Osteoblast (primary cell): ENCODE measurements around the gene ACP1. TPM values are rescaled to one million over a fixed set of nuclear protein-coding genes. Genes with fewer than 3 reads are reported as not detected.

Source experiments
- DNase-seq: peaks from one replicate; pipeline ENCODE4 v3.0.0; 2011; ENCODE audit warnings: low spot score, mixed read lengths; ENCODE audit not compliant: insufficient read length; ENCODE audit errors: missing footprints
- H2AFZ ChIP-seq: 2 replicates; pipeline ENCODE4 v1.6.0; 2011; ENCODE audit warnings: mild to moderate bottlenecking, low read length
- H3K27ac ChIP-seq: 2 replicates; pipeline ENCODE4 v1.5.1; 2011; ENCODE audit warnings: mild to moderate bottlenecking, low read depth, low read length, moderate library complexity
- H3K27me3 ChIP-seq: 2 replicates; pipeline ENCODE4 v1.6.0; 2012; ENCODE audit warnings: mild to moderate bottlenecking, control low read depth, inconsistent platforms, low read length, moderate library complexity; ENCODE audit not compliant: insufficient read depth
- H3K36me3 ChIP-seq: 2 replicates; pipeline ENCODE4 v1.5.1; 2011; ENCODE audit warnings: mild to moderate bottlenecking, low read length, control low read depth, moderate library complexity; ENCODE audit not compliant: insufficient read depth
- H3K4me1 ChIP-seq: 2 replicates; pipeline ENCODE4 v1.5.1; 2011; ENCODE audit warnings: mild to moderate bottlenecking, low read length, control low read depth, moderate library complexity; ENCODE audit not compliant: insufficient read depth
- H3K4me2 ChIP-seq: 2 replicates; pipeline ENCODE4 v1.6.0; 2011; ENCODE audit warnings: mild to moderate bottlenecking, low read length; ENCODE audit not compliant: insufficient read depth
- H3K4me3 ChIP-seq: fragments of 200-600 bp; sonication (generic); 3 replicates; pipeline ENCODE4 v1.5.1; 2012; ENCODE audit warnings: mild to moderate bottlenecking, low read length, inconsistent platforms; ENCODE audit not compliant: insufficient read depth
- H3K79me2 ChIP-seq: 2 replicates; pipeline ENCODE4 v1.6.0; 2012; ENCODE audit warnings: mild to moderate bottlenecking, low read length, control low read depth, inconsistent platforms; ENCODE audit not compliant: insufficient read depth
- H3K9me3 ChIP-seq: 2 replicates; pipeline ENCODE4 v1.5.1; 2011; ENCODE audit warnings: low read depth, low read length, control low read depth
- H4K20me1 ChIP-seq: 2 replicates; pipeline ENCODE4 v1.6.0; 2012; ENCODE audit warnings: mild to moderate bottlenecking, low read length, control low read depth; ENCODE audit not compliant: insufficient read depth
- CTCF ChIP-seq: IDR thresholded peaks from 2 replicates; pipeline ENCODE4 v1.5.1; 2011; ENCODE audit warnings: mild to moderate bottlenecking, low read depth, low read length, moderate library complexity; ENCODE audit errors: extremely low read depth
- total RNA-seq: library from RNA; depleted of rRNA; stranded (reverse); fragments of >200 nt; gene quantifications from 2 replicates; pipeline ENCODE4 v1.2.3, GENCODE V29; 2012

Gene ACP1
- total RNA-seq, 1 donor = 80.0 TPM

DNA sequence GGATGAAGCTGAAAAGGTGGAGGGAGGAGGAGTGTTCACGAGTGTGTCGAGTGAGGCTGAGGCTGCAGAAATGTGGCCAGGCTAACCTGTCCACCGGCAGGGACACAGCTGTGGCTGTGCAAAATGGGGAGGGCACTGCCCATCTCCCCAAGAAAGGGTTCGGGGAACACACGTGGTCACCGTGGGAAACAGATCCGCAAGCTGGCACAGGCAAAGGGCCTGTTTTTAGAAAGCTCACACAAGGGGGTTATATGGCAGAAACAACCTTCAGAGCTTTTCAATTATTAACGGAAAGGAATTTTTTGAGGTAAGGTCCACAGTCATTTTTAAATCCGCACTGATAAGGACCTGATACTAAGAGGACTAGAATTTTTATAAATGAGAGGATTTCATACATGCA, 36.6 kb upstream of the ACP1 start:
- no peak overlapping the region for H3K4me3 ChIP-seq
- peaks cover 28% of the 10 kb centered on the region for H3K36me3 ChIP-seq
- no peaks in the 10 kb centered on the region for H3K27me3 ChIP-seq
- H3K27ac ChIP-seq = no peak overlapping the region
- H3K9me3 ChIP-seq = no peaks in the 10 kb centered on the region
- H2AFZ ChIP-seq = no peak overlapping the region
- no peak for DNase-seq
- no peak overlapping the region for H3K4me2 ChIP-seq
- H3K79me2 ChIP-seq = no peaks in the 10 kb centered on the region
- H3K4me1 ChIP-seq = no peaks in the 10 kb centered on the region
- no peak for TF ChIP-seq CTCF
- H4K20me1 ChIP-seq = no peaks in the 10 kb centered on the region

DNA sequence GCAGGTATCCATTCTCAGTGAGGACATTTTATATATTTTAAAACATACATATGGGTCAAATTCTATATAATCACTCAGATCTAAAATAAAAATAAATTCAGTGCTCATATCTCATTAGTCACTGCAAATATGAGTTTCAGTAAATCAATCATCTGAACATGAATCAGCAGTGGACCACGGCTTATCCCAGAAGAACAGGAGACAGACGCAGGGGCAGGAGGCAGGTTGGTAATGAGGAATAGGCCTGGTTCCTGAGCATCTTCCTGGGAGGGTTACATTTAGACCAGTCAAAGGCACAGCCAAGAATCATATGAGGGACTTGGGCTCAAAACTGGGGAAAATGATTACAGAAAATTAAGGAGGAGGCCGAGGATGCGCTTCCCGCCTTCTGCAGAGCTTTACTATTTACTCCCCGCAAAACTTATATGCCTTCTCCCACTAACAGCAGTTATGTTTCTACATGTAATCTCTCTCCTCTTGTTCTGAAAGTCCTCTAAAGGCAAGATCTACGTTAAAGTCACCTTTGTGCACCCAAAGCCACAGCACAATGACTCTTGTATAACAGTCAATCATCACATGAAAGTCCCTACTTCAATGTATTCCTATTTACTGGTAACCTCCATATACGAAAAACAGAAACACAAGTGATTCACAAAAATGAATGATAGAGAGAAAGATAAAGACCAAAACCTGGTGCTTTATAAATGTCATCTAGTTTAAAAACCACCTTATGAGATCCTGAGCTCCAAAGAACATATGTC, 36.0 kb upstream of the ACP1 start:
- no peaks in the 10 kb centered on the region for H3K4me1 ChIP-seq
- no peaks in the 10 kb centered on the region for H3K9me3 ChIP-seq
- H3K27ac ChIP-seq = no peak overlapping the region
- H3K4me3 ChIP-seq = no peak overlapping the region
- no peak for DNase-seq
- no peak overlapping the region for H2AFZ ChIP-seq
- H3K36me3 ChIP-seq = peaks cover 24% of the 10 kb centered on the region
- no peak for TF ChIP-seq CTCF
- no peaks in the 10 kb centered on the region for H3K27me3 ChIP-seq
- no peak overlapping the region for H3K4me2 ChIP-seq
- no peaks in the 10 kb centered on the region for H4K20me1 ChIP-seq
- H3K79me2 ChIP-seq = no peaks in the 10 kb centered on the region

GRCh38 chr2:231521-232185, 33.1 kb upstream of the ACP1 start:
- Histone ChIP-seq H3K9me3 (no peaks in the 10 kb centered on the region), H3K27ac (no peak overlapping the region), H3K4me1 (no peaks in the 10 kb centered on the region), H2AFZ (no peak overlapping the region), H4K20me1 (no peaks in the 10 kb centered on the region), H3K4me2 (no peak overlapping the region), H3K27me3 (no peaks in the 10 kb centered on the region), H3K4me3 (no peak overlapping the region), H3K79me2 (no peaks in the 10 kb centered on the region), H3K36me3 (peaks cover 22% of the 10 kb centered on the region)
- DNase-seq = no peak
- no peak for TF ChIP-seq CTCF

- Histone ChIP-seq H3K4me2 (no peak overlapping the region), H3K79me2 (no peaks in the 10 kb centered on the region), H3K27ac (no peak overlapping the region), H3K9me3 (no peaks in the 10 kb centered on the region), H3K36me3 (peaks cover 22% of the 10 kb centered on the region), H4K20me1 (no peaks in the 10 kb centered on the region), H2AFZ (no peak overlapping the region), H3K4me1 (no peaks in the 10 kb centered on the region), H3K4me3 (no peak overlapping the region), H3K27me3 (no peaks in the 10 kb centered on the region)
- DNase-seq = no peak
- no peak for TF ChIP-seq CTCF
Observed at GRCh38 chr2:233030-233429, 31.7 kb upstream of the ACP1 start.
